Upper lobe of left lung (tissue), 6 donors: ENCODE data around the gene GSKIP. TPM values are rescaled to one million over a fixed set of nuclear protein-coding genes. Genes with fewer than 3 reads are reported as not detected.

Experiments
- ATAC-seq, 2 donors: fragments of 200-7000 bp; cut with Tn5 transposase; one replicate each; pipeline ENCODE4 v1.9.1; 2022; ENCODE audit warnings: mild to moderate bottlenecking in 2 of 2, moderate library complexity in 2 of 2; ENCODE audit not compliant: low FRiP score in 2 of 2
- DNase-seq, 2 donors: peaks; one replicate each; pipeline ENCODE4 v3.0.0-alpha.2; 2019 to 2020
- H3K27ac ChIP-seq, 4 donors: fragments of 200-600 bp; sonication (generic); one replicate each; pipeline ENCODE4 v1.5.1; 2016 to 2019
- H3K27me3 ChIP-seq, 4 donors: fragments of 200-600 bp; sonication (generic); one replicate each; pipeline ENCODE4 v1.5.1; 2017 to 2019
- H3K36me3 ChIP-seq, 4 donors: fragments of 200-600 bp; sonication (generic); one replicate each; pipeline ENCODE4 v1.5.1; 2016 to 2019
- H3K4me1 ChIP-seq, 4 donors: fragments of 200-600 bp; sonication (generic); one replicate each; pipeline ENCODE4 v1.5.1; 2018 to 2019
- H3K4me3 ChIP-seq, 4 donors: fragments of 200-600 bp; sonication (generic); one replicate each; pipeline ENCODE4 v1.5.1; 2017 to 2019; ENCODE audit warnings: mild to moderate bottlenecking in 2 of 4, moderate library complexity in 1 of 4
- H3K9me3 ChIP-seq, 4 donors: fragments of 200-600 bp; sonication (generic); one replicate each; pipeline ENCODE4 v1.5.1; 2018 to 2019
- CTCF ChIP-seq, 6 experiments: fragments of 450-650 bp in 4 of 6; fragments of 200-600 bp in 2 of 6; sonication (generic) in 2 of 6; IDR thresholded peaks; one replicate each; pipeline ENCODE4 v1.5.1; 2016 to 2019; ENCODE audit warnings: antibody characterized with exemption in 6 of 6
- EP300 ChIP-seq, 4 donors: sonication (generic); formaldehyde crosslinking; IDR thresholded peaks; one replicate each; pipeline ENCODE4 v1.5.1; 2017; ENCODE audit warnings: antibody characterized with exemption in 4 of 4, control low read depth in 2 of 4
- POLR2A ChIP-seq, 4 donors: fragments of 450-650 bp; IDR thresholded peaks; one replicate each; pipeline ENCODE4 v1.5.1; 2016 to 2017; ENCODE audit warnings: antibody characterized with exemption in 4 of 4, mild to moderate bottlenecking in 2 of 4
- POLR2AphosphoS5 ChIP-seq, 2 donors: sonication (generic); formaldehyde crosslinking; IDR thresholded peaks; one replicate each; pipeline ENCODE4 v1.5.1; 2017; ENCODE audit warnings: antibody characterized with exemption in 2 of 2
- WGBS, 2 donors: methylation state at CpG; one replicate each; pipeline ENCODE4 v1.1.5; 2017 to 2018; 5-methylcytosine and 5-hydroxymethylcytosine counted together
- small RNA-seq, 4 donors: library from RNA; depleted of rRNA; stranded (forward); fragments of <200 nt; gene quantifications; one replicate each; pipeline ENCODE3, GENCODE V24; 2016
- total RNA-seq, 6 donors: library from RNA; depleted of rRNA in 4 of 6; stranded (reverse); fragments of >200 nt in 4 of 6; gene quantifications; one replicate each; pipeline versions ENCODE4 v1.1.0 to v1.2.1, GENCODE V29; 2016 to 2021
- donor health status: DM: no; HTN: no; CAD: no; lungs with moderate emphysema.
- donor health status: DM: no; HTN: yes; CAD: no; lungs with severe emphysema.

Gene GSKIP
- total RNA-seq, 6 donors from 2014 or later = 5.4 to 19.6 (median 14.3) TPM

DNA sequence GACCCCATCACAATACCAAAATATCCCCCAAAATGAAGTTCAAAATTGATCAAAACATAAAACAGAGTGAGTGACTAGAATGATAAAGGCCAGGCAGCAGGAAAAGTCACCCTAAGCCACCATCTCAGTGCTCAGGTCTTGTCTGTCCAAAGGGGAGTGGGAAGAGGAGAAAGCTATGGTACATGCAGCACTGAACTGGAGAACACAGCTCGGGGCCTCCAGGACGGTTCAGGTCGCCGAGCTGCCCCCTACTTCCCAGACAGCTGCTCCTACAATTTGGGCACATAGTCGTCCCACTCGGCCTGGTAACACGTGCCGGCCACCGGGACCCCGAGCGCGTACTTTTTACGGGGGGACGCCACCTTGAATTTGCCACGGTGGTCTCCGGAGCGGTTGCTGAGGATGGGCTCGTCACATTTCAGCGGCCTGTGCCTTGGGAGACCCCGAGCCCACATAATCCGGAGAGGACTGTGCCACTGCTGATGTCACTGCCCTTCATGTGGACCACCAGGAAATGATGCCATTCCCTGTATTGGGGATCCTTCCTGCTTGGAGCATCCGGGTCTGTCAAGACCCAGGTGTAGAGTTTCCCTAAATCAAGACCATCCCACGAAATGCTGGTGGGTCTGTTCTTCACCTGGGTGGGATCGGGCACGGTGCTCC lies 60.3 kb downstream of the GSKIP start:
- DNase-seq = peak in 1 of 2 donors; percentile 62
- Histone ChIP-seq H3K9me3 (no peaks in the 10 kb centered on the region), H3K4me1 (peaks cover 5 to 9% (median 7%) of the 10 kb centered on the region in 4 donors), H3K27me3 (no peaks in the 10 kb centered on the region), H3K36me3 (no peaks in the 10 kb centered on the region), H3K4me3 (peak overlapping the region in 3 of 4 donors; percentile 24 to 50 (median 50)), H3K27ac (no peak overlapping the region)
- no peak for TF ChIP-seq POLR2AphosphoS5 (IDR thresholded peaks at IDR 0.05)
- TF ChIP-seq CTCF (IDR thresholded peaks at IDR 0.05) = no peak
- no peak for TF ChIP-seq POLR2A (IDR thresholded peaks at IDR 0.05)
- TF ChIP-seq EP300 (IDR thresholded peaks at IDR 0.05) = no peak
- peak in 1 of 2 donors; percentile 38 for ATAC-seq
- 48 to 69% methylated on average over 8 to 9 of the region's 25 CpGs for WGBS, 2 donors

DNA sequence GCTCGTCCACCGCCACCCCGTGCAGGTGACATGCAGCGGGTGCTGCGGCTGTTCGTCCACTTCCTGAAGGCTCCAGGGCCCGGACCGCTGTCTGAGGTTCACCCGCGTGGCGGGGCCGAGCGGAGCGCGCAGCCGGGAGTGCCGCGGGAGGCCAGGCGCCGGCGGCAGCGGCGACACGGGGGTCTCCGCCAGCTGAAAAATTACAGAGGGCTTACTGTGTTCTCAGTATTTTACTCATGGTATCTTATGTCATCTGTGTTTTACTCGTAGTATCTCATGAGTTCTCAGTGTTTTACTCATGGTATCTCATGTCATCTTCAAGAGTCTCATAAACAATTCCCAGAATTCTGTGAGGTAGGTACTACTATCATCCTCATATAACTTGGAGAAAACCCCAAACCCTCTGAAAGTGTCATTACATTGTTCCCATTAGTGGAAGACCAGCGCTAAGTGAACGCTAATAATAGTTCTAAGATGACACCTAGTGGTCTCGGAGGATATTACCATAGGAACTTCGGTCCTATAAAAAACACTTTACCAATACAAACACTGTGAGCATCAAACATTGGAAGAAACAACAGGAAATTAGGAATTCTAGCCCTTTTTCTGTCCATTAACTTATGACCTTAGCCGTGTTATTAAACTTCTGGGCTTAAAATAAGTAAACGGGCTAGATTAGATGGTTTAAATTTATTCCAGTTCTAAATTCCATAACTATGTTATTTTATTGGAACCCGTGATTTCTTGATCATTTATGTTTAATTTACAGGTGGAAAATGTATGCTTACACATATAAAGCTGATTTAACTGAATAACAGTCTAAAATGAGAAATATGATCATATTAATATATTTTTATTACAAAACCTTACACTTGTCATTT lies 61.0 kb downstream of the GSKIP start:
- Histone ChIP-seq H3K27me3 (no peaks in the 10 kb centered on the region), H3K27ac (no peak overlapping the region), H3K36me3 (no peaks in the 10 kb centered on the region), H3K4me1 (peaks cover 5 to 9% (median 7%) of the 10 kb centered on the region in 4 donors), H3K4me3 (peak overlapping the region in 3 of 4 donors; percentile 24 to 50 (median 50)), H3K9me3 (no peaks in the 10 kb centered on the region)
- TF ChIP-seq POLR2A (IDR thresholded peaks at IDR 0.05) (no peak), POLR2AphosphoS5 (IDR thresholded peaks at IDR 0.05) (no peak), CTCF (IDR thresholded peaks at IDR 0.05) (peak; percentile 62 to 88 (median 83)), EP300 (IDR thresholded peaks at IDR 0.05) (no peak)
- DNase-seq (peak in 1 of 2 donors; percentile 88), ATAC-seq (peak in 1 of 2 donors; percentile 95)
- WGBS, 2 donors = 7 to 9% methylated on average over 9 to 32 of the region's 33 CpGs

- no peak overlapping the region for H3K27ac ChIP-seq
- no peak for DNase-seq
- no peak overlapping the region for H3K4me3 ChIP-seq
- WGBS, 2 donors = 87 to 90% methylated on average over 4 of the region's 4 CpGs
- TF ChIP-seq POLR2A (IDR thresholded peaks at IDR 0.05) = no peak
- no peak for TF ChIP-seq EP300 (IDR thresholded peaks at IDR 0.05)
- no peak for TF ChIP-seq POLR2AphosphoS5 (IDR thresholded peaks at IDR 0.05)
- TF ChIP-seq CTCF (IDR thresholded peaks at IDR 0.05) = no peak
- H3K9me3 ChIP-seq = no peaks in the 10 kb centered on the region
- H3K36me3 ChIP-seq = no peaks in the 10 kb centered on the region
- no peaks in the 10 kb centered on the region for H3K27me3 ChIP-seq
- no peak for ATAC-seq
- H3K4me1 ChIP-seq = no peaks in the 10 kb centered on the region
Observed at GRCh38 chr14:96434040-96434439, 70.7 kb downstream of the GSKIP start.

Small RNA genes within 50 kb of the gene (small RNA-seq; reads per million reads assigned to genes)
- 0.22 to 0.59 (median 0.27) reads per million in 4 donors for gene RNU2-33P

Other genes starting within 250 kb of the GSKIP start
- gene BDKRB2, start 158.7 kb upstream of the GSKIP start, total RNA-seq = 1 to 10 TPM in 4 of 6 donors, under 1 TPM in 1, not detected in 1; 0.78 to 4.0 (median 1.8) TPM
- under 1 TPM in 3 of 6 donors, not detected in 3; 0.24 to 0.46 (median 0.31) TPM for gene BDKRB1, start 107.3 kb upstream of the GSKIP start, total RNA-seq
- 10 to 100 TPM; 18.1 to 79.6 (median 20.0) TPM for gene ATG2B, start 185 bp upstream of the GSKIP start, total RNA-seq
- gene AK7, start 28.6 kb downstream of the GSKIP start, total RNA-seq = 10 to 100 TPM in 3 of 6 donors, 1 to 10 TPM in 3; 3.9 to 44.9 (median 7.6) TPM
- gene PAPOLA, start 138.9 kb downstream of the GSKIP start, total RNA-seq = 100 to 1,000 TPM; 109 to 210 (median 137) TPM